Stimulated activated CD4-positive, alpha-beta T cell treated with anti-CD3 and anti-CD28 coated beads, TNF-alpha, amount 100 ng/mL, for 24 hours (primary cell): ENCODE results near the gene ZKSCAN3.
"Not testable (repeated sequence)": the region's sequence is repeated elsewhere in the genome, so short reads cannot be mapped to it uniquely, and the experiment has no call there.

Source experiments
- DNase-seq, 3 experiments: peaks; one replicate each; pipeline ENCODE4 v3.0.0-alpha.2; 2020; ENCODE audit warnings: low read depth in 3 of 3

The ZKSCAN3 gene

GRCh38 chr6:28373925-28374324, 24.2 kb downstream of the ZKSCAN3 start:
- DNase-seq = no peak

- no peak for DNase-seq
Measured at GRCh38 chr6:28377879-28378278, 28.1 kb downstream of the ZKSCAN3 start.

- no peak for DNase-seq
Measured at GRCh38 chr6:28378644-28379043, 28.9 kb downstream of the ZKSCAN3 start.

GRCh38 chr6:28380381-28380780, 30.6 kb downstream of the ZKSCAN3 start:
- no peak for DNase-seq

GRCh38 chr6:28383235-28384142, 33.7 kb downstream of the ZKSCAN3 start:
- peak in 2 of 3 experiments; percentile 2 to 44 for DNase-seq

GRCh38 chr6:28384143-28384533, 34.4 kb downstream of the ZKSCAN3 start:
- no peak for DNase-seq

- DNase-seq = no peak
Measured at GRCh38 chr6:28390688-28391087, 40.9 kb downstream of the ZKSCAN3 start.

- DNase-seq = no peak
Measured at GRCh38 chr6:28393912-28394662, 44.3 kb downstream of the ZKSCAN3 start.

- DNase-seq = no peak
Measured at GRCh38 chr6:28395918-28396317, 46.2 kb downstream of the ZKSCAN3 start.

GRCh38 chr6:28399350-28400121, 49.8 kb downstream of the ZKSCAN3 start, which contains the start of gene ZSCAN12:
Gene ZSCAN12, minus strand, starts transcription at chr6:28399747. Its CDS starts 1,342 bp downstream, at chr6:28398405.
- peak; percentile 74 to 82 (median 76) for DNase-seq

- no peak for DNase-seq
Measured at GRCh38 chr6:28400122-28400451, 50.3 kb downstream of the ZKSCAN3 start.

GRCh38 chr6:28401172-28401571, 51.4 kb downstream of the ZKSCAN3 start:
- DNase-seq = no peak

- DNase-seq = no peak
Measured at GRCh38 chr6:28402197-28402596, 52.5 kb downstream of the ZKSCAN3 start.

- DNase-seq = not testable (repeated sequence)
Measured at GRCh38 chr6:28403923-28404322, 54.2 kb downstream of the ZKSCAN3 start.

GRCh38 chr6:28407401-28407800, 57.7 kb downstream of the ZKSCAN3 start:
- DNase-seq = no peak

GRCh38 chr6:28408076-28408802, 58.5 kb downstream of the ZKSCAN3 start:
- no peak for DNase-seq

- DNase-seq = no peak
Measured at GRCh38 chr6:28410767-28411166, 61.0 kb downstream of the ZKSCAN3 start.

GRCh38 chr6:28413681-28414080, 63.9 kb downstream of the ZKSCAN3 start:
- no peak for DNase-seq
